SK-N-DZ (cell line): ENCODE measurements around the gene ANGPTL4.
A peak's percentile ranks its signal among the peaks of the same experiment; 100 is the strongest.
"Not testable (repeated sequence)": the region's sequence is repeated elsewhere in the genome, so short reads cannot be mapped to it uniquely, and the experiment has no call there.

Experiments
- DNase-seq: peaks from one replicate; pipeline ENCODE4 v3.0.0-alpha.2; 2015; ENCODE audit warnings: low spot score

ANGPTL4 gene

DNA sequence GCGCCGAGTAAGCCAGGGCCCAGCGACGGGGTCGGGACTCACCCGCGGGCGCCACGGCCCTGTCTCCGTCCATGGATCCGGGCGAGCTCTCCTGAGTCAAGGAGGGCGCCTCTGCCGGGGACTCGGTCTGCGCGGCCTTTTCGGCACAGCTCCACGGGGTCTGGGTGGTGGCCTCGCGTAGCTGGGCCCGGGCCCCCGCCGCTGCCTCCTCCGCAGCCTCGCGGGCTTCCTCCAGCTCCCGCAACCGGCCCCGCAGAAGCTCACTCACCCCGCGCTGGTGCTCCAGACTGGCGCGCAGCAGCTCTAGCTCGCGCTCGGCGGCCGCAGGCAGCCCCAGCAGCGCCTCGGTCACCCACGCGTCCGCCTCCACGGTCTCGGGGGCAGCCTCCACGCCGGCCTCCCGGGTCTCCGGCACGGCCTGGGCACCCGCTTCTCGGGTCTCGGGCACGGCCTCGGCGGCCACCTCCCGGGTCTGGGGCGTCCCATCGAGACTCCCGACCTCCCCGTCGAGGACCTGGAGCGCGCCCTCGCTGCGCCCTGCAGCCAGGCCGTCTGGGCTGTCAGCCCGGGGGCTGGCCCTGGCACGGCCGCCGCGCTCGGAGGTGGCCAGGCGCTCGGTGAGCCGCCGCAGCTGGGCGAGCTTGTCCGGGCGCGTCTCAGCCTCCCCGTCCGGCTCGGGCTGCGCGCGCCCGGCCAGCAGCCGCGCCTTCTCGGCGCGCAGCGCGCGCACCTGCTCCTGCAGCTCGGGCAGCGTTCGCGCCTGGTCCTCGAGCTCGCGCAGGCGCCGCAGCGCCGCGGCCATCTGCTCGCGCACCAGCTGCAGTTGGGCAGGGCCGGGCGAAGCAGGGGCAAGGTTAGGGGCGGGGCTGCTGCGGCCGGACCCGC, 29.3 kb upstream of the ANGPTL4 start:
- peak; percentile 63 for DNase-seq

DNA sequence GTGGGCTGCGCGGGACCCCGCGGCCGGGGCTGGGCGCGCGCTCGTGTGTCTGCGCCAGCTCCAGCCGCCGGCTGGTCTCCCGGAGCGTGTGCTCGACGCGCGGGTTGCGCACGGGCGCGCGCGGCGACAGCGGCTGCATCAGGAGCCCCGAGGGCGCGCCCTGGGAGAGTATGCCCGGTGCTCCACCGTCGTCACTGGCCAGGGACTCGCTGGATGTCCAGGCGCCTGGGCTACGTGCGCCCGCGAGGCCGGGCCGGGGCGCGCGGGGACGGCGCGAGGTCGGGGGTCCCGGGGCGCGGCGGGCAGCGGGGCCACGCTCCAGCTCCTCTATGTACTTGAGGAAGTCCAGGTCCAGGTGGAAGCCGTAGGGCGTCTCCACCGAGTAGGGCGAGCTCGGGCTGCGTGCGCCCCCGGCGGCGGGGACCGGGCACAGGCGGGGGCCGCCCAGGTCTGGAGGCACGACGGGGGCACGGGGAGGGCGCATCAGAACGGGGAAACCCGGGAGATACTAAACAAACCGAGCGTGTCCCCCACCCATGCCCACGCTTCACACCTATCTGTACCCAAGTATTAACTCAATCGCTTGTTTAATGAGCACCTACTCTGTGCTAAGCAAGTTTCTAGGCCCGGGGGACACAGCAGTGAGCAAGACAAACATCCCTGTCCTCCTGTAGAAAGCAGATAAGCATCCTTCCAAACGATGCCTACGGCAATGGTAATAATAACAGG, 28.4 kb upstream of the ANGPTL4 start:
- no peak for DNase-seq

DNA sequence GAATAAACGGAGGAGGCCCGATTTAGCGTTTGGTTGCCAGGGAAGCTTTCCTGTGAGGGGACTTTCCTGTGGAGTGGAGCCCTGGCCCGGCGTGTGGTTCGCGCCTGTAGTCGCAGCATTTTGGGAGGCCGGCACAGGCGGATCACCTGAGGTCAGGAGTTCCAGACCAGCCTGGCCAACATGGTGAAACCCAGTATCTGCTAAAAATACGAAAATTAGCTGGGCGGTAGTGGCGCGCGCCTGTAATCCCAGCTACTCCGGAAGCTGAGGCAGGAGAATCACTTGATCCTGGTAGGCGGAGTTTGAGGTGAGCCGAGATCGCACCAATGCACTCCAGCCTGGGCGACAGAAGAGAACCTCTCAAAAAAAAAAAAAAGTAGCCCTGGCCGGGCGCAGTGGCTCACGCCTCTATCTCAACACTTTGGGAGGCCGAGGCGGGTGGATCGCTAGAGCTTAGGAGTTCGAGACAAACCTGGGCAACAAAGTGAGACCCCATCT, 27.8 kb upstream of the ANGPTL4 start:
- no peak for DNase-seq

GRCh38 chr19:8336660-8337059, 27.3 kb upstream of the ANGPTL4 start:
- DNase-seq = no peak

GRCh38 chr19:8337728-8338127, 26.2 kb upstream of the ANGPTL4 start:
- DNase-seq = no peak

DNA sequence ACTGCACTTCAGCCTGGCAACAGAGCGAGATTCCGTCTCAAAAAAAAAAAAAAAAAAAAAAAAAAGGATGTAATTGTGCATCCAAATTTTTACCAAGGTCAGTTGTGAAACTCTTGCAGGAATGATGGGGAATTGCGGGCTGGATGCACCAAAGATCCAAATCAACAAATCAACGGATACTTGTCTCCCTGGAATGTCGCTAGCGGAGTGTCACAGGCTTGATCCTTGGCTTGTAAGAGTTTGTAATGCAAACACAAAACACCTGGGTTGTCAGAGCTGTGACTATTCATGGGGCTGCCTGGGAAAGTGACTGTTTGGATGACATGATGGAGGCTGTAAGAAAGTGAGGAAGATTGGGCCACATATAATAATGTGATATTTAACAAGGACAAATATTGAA, 25.1 kb upstream of the ANGPTL4 start:
- no peak for DNase-seq

DNA sequence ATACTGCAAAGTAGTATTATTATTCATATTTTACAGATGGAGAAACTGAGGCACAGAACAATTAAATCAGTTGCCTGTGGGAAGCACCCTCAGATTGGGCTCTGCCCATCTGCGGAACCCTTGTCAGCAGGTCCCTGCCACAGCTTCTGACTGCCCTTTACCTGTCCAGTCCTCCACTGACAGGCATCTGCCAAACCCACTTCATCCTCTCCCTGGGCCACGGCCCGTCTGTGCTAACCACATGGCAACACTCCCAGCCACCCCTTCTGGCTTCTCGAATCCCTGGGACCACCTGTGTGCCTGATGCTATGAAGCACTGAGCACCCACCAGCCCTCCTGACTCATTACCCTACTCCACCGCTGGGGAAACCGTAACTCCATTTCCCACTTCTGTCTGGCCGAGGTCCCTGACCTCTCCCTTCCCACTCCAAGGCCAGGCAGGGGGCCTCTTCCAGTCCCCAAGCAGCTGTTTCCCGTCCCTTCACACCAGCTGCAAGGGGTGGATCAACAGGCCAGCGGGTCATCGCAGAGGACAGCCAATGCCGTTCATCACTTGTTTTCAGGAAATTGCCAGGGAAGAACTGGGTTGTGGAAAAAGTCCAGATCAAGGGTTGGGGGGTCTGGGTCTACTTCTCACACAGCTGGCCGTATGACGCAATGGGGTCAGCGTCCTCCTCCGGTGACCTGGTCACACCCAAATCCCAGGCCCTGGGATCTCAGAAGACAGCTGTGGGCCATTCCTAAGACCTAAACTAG, 23.4 kb upstream of the ANGPTL4 start:
- DNase-seq = no peak

- DNase-seq = not testable (repeated sequence)
Observed at GRCh38 chr19:8341504-8341903, 22.5 kb upstream of the ANGPTL4 start.

DNA sequence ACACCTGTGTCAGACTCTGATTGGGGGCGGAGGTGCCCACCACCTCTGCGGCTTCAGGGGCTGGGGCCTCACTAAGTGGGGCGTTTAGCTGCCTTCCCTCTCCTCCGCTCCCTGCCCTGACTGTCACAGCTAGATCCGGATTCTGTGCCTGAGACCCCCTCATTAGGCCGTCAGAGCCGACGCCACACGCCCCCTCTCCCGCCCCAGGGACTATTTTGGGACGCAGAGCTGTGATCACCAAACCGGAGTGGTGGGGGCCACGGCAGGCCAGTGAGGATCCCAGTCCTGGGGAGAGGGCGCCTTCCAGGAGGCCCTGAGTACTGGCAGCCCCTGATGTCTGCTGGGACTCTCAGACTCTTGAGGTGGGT, 21.7 kb upstream of the ANGPTL4 start:
- DNase-seq = no peak

DNA sequence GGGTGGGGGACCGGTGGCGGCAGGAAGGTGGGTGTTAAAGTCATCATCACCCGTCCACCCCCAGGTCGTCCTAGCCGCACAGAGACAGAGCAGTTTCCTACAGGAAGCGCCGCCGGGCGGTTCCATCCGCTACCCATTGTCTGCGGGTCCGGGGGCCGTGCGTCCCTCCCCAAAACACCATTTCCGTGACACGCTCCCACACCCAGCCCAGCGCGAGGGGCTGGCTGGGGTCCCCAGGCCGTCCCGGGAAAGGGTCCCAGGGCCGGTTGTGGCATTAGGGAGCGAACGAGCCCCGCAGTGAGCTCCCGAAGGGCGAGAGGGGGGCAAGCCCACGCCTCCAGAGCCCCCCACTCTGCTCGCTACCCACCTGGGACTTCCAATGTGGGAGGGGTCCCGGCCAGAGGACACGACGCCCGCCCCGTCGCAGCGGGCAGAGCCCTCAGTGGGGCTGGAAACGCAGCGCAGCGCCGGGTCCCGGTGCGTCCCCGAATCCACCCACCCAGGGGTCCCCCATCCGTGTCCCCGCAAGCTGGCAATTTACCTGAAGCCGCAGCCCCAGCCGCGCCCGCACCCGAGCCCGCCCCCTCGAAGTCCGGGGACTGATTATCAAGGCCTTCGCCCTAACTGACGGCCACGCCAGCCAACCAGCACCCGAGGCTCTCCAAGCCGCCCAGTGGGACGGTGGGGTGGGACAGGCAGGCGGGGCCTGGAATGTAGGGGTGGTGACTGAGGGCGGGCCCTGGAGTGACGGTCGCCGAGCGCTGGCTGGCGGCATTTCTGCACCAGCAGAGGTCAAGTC, 21.1 kb upstream of the ANGPTL4 start, which contains the start of gene KANK3:
TSS of gene KANK3 (minus strand) at position 579 of the 799 bp plus-strand sequence. CDS start 5,434 bp downstream, outside the sequence.
- DNase-seq = peak; percentile 89

DNA sequence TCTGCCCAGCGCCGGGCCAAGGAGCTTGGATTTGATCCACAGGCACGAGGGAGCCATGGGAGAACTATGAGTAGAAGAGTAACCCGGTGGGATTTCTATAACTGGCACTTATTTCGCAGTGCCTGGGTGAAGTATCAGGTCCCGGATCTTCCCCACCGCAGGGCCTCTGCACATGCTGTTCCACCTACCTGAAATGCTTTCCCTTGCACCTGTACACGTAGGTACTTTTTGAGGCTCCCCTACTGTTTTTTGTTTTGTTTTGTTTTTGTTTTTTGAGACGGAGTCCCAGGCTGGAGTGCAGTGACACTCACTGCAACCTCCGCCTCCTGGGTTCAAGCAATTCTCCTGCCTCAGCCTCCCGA, 20.5 kb upstream of the ANGPTL4 start:
- no peak for DNase-seq

DNA sequence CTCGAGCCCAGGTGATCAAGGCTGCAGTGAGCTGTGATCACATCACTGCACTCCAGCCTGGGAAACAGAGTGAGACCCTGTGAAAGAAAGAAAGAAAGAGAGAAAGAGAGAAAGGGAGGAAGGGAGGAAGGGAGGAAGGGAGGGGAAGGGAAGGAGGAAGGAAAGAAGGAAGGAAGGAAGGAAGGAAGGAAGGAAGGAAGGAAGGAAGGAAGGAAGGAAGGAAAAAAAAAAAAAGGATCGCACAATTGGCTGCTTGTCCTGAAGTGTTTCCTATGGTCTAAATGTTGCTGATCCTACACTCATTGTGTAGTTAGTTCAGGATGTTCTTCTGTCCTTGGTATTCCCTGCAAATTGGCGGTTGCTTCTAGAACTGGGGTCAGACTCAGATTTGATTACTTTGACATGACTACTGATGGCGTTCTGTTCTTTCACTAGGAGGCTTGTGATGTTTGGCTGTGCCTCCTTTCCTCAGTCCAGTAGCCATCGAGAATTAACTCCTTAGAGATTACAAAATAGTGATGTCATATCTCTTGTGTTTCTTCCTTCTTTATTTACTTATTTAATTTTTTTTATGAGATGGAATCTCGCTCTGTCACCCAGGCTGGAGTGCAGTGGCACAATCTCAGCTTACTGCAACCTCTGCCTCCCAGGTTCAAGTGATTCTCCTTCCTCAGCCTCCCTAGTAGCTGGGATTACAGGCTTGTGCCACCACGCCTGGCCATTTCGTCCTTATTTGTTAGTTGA, 14.2 kb upstream of the ANGPTL4 start:
- not testable (repeated sequence) for DNase-seq

DNA sequence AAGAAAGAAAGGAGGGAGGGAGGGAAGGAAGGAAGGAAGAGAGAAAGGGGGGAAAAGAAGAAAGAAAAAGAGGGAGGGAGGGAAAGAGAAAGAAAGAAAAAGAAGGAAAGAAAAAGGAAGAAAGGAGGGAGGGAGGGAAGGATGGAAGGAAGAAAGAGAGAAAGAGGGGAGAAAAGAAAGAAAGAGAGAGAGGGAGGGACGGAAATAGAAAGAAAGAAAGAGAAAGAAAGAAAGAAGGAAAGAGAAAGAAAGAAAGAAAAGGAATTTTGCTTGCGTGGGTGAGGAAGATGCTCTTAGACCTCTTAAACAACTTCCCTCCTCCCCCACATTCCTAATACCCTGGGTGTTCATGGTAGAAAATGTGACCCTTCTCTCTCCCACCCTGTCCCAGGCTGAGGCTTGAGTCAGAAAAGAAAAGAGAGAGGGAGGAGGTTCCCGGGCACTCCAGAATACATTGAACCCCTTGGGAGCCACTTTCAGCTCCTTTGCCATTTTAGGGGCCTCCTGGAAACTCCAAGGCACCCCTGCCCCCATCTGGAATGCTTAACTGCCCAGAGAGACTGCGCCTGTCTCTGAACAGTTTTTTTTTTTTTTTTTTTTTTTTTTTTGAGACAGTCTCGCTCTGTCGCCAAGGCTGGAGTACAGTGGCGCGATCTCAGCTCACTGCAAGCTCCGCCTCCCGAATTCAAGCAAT, 11.7 kb upstream of the ANGPTL4 start:
- DNase-seq = no peak

DNA sequence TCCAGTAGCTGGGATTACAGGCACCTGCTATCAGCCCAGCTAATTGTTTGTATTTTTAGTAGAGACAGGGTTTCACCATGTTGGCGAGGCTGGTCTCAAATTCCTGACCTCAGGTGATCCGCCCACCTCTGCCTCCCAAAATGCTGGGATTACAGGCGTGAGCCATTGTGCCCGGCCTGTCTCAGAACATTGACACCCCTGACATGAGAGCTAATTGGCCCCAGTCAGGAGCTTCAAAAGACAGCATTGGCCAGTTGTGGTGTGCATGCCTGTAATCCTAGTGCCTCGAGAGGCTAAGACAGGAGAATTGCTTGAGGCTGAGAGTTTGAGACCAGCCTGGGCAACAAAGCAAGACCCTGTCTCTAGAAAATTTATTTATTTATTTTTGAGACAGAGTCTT, 11.1 kb upstream of the ANGPTL4 start:
- DNase-seq = not testable (repeated sequence)

DNA sequence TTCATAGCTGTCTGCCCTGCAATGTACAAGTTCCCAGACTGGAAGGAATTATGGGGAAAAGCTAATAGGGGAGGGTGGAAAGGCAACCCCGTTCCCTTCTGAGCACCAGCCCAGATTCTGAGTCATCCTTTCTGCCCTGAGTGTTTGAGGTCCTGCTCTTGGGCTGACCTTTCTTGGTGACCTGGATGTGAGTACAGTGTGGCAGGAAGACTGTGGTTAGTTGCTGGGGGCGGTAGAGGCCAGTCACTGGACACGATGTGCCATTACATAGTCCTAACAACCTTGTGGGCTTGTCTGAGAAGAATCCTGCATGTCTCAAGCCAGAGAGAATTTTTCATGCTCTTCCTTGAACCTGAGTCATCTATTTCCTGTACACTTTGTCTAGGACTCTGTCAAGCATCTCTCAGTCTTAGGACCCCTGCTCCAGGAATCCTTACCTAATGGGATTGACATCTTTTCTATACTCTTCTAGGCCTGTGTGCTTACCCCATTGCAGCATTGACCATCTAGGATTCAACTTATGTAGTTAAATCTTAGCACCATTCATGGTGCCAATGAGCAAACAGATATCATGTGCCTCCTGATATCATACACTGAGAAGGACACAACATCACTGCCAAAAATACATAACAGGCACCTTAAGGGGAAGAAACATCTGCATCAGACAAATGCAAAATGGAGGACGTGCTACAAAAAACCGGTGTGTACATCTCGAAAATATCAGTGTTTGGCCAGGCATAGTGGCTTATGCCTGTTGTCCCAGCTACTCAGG, 8.1 kb upstream of the ANGPTL4 start:
- DNase-seq = no peak

GRCh38 chr19:8357007-8357521, 6.9 kb upstream of the ANGPTL4 start:
- DNase-seq = no peak

DNA sequence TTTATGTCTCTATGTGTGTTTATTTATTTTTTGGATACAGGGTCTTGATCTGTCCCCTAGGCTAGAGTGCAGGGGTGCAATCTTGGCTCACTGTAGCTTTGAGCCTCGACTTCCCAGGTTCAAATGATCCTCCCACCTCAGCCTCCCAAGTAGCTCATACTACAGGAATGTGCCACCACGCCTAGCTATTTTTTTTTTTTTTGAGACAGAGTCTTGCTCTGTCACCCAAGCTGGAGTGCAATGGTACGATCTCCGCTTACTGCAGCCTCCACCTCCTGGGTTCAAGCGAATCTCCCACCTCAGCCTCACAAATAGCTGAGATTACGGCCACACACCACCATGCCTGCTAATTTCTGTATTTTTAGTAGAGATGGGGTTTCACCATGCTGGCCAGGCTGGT, 5.0 kb upstream of the ANGPTL4 start:
- DNase-seq = no peak

- DNase-seq = no peak
Observed at GRCh38 chr19:8360196-8360595, 3.8 kb upstream of the ANGPTL4 start.
